Body of pancreas (tissue), 4 donors: ENCODE measurements around the gene ZNF543.

Experiments
- CTCF ChIP-seq, 7 experiments: fragments of 450-650 bp in 4 of 7; fragments of 200-600 bp in 3 of 7; sonication (generic) in 3 of 7; IDR thresholded peaks; one replicate each; pipeline ENCODE4 v1.5.1; 2016 to 2019; ENCODE audit warnings: antibody characterized with exemption in 7 of 7
- POLR2A ChIP-seq, 3 donors: fragments of 450-650 bp; IDR thresholded peaks; one replicate each; pipeline ENCODE4 v1.6.1; 2016; ENCODE audit warnings: antibody characterized with exemption in 3 of 3, mild to moderate bottlenecking in 2 of 3

DNA sequence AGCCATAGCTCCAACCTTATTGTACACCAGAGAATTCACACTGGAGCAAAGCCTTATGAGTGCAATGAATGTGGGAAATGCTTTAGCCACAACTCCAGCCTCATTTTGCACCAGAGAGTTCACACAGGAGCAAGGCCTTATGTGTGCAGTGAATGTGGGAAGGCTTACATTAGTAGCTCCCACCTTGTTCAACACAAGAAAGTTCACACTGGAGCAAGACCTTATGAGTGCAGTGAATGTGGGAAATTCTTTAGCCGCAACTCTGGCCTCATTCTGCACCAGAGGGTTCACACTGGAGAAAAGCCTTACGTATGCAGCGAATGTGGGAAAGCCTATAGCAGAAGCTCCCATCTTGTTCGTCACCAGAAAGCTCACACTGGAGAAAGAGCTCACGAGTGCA lies 37.1 kb downstream of the ZNF543 start:
- TF ChIP-seq POLR2A (IDR thresholded peaks at IDR 0.05) (no peak), CTCF (IDR thresholded peaks at IDR 0.05) (no peak)
